NCI-H2107 treated with DMSO at 0.1 percent for 48 hours (cell line): ENCODE data around the gene APLP2.

Experiments used
- DNase-seq: peaks from one replicate; lab custom pipeline; 2025; ENCODE audit not compliant: unreplicated experiment; lab: John Stamatoyannopoulos, UW

Gene APLP2

DNA sequence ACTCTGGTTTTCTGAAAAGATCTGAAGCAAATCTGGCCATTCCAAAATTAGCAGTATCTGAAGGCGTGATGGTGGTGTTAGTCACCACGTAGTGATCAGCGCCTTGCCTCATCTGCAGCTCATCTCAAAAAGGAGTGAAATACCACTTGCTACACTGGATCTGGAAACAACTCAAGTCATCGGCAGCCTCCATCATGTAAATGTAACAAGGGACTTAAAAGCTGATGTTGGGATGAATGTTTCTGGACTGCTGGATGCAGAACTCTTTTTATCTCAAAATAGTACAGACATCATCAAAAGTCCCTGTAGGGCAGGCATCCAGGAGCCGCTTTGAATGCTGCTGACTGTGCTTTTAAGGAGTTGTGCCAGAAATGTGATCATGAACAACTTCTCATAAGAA lies 14.1 kb upstream of the APLP2 start:
- DNase-seq = no peak

DNA sequence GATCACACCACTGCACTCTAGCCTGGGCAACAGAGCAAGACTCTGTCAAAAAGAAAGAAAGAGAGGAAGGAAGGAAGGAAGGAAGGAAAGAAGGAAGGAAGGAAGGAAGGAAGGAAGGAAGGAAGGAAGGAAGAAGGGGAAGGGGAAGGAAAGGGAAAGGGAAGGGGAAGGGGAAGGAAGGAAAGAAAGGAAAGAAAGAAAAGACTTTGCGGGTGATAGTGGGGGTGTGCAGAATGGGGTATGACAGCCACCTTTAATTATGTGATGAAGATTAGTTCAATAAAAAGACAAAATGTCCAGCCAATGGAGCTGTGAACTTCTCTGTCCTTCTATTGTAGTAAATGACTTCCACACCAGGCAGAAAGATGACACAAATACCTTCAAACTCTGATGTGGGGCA lies 8.7 kb upstream of the APLP2 start:
- no peak for DNase-seq

- DNase-seq = no peak
These were observed 7.7 kb upstream of the APLP2 start for GRCh38 chr11:130062026-130062425.

GRCh38 chr11:130063451-130063850 lies 6.2 kb upstream of the APLP2 start:
- no peak for DNase-seq

GRCh38 chr11:130064596-130064995 lies 5.1 kb upstream of the APLP2 start:
- no peak for DNase-seq

GRCh38 chr11:130066338-130066737 lies 3.4 kb upstream of the APLP2 start:
- DNase-seq = no peak

DNA sequence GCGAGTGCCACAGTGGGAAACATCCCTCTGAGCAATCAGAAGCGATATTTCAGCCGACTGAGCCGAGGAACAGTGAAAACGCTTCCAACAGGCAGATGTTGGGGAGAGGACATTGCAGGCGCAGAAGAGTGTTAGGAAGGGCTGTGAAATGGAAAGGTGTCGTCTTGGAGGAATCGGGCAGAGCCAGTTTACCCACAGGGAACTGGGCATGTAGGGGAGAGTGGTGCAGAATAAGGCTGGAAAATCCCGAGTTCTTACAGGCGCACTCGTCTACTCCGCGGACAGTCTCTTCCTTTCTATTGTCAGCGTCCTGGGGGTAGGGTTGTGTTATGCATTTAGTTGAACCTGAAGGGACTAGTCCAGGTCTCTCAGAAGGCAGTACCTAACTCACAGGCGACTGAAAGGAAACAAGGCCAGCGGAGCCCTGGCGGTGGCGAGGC lies 1.1 kb upstream of the APLP2 start:
- no peak for DNase-seq

DNA sequence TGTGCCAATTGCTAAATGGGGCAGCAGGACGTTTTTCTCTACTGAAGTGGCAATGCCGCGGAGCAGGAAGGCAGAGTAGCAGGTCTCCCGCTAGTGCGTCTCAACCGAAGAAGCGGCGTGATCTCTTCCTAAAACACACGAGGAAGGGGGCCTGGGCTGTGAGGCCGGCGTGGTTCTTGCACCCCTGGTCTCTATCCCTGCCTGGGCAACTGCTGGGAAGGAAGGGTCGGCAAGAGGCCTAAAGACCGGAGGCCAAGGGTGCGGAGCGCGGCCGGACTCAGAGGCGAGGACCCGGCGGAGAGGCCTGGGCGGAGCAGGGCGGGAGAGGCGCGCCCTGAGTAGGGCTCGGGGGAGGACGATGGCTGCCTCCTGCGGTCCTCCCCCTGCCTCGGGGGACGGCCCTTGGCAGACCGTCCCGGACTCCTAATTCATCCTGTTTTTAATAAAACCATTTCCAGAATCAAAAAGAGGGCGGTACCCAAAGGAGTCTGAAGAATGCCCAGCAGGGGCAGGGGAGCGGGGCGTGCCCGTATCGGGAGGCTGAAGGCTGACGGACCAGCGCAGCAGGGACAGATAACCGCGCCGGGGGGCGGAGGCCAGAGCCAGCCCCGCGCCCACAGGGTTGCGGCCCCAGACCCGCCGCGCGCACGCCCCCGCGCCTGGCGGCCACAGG lies 572 bp upstream of the APLP2 start:
- DNase-seq = peak; percentile 63

DNA sequence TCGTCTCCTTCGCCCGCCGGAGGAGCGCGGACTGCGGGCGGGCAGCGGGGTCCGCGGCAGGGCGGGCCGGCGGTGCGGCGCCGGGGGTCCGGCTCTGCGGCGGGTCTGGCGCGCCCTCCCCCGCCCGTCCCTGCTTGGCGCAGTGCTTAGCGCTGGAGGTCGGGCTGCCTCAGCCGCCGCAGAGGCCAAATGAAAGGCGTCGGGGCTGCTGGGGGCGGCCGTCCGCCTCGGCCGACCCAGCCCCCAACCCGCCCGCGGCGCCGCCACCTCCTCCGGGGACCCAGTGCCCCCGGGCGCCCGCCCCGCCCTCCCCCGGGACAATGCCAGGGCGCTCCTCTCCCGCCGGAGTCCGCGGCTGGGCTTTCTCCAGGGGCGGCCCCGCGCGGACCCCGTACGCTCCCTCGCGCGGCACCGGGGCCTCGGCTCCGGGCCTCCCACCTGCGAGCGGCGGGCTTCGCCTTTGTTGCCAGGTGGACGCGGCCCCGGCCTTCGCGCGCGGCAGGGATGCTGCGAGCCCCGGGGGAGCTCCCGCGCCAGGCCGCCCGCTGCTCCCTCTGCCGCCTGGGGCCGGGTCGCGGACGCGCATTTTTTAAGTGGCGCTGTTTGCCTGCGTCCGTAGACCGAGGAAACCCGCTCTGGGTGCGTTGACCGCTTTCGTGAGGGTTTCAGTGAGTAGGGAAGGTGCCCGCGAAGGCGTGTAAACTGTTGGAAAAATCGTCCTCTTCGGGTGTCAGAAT lies 583 bp downstream of the APLP2 start:
- DNase-seq = no peak

- DNase-seq = no peak
These were observed 1.1 kb downstream of the APLP2 start for GRCh38 chr11:130070846-130071200.

GRCh38 chr11:130071211-130071712 lies 1.6 kb downstream of the APLP2 start:
- DNase-seq = peak; percentile 35

DNA sequence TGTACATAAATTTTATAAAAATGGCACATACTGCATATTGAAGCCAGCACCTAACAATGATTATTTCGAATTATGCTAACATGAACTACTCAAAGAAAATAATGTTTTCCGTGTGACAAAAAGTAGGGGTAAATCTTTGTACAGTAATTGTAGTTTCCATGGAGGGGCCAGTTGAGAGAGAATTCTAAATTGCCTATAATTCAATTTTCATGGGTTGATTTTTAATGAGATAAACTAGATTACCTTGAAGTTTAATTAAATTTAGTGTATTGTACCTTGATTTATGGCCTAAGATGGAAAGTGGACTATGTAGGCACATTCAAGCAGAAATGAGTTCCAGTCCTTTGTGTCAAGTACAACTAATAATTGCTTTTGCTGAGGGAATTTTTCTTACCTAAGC lies 5.0 kb downstream of the APLP2 start:
- DNase-seq = no peak

- no peak for DNase-seq
These were observed 7.2 kb downstream of the APLP2 start for GRCh38 chr11:130076778-130077481.

GRCh38 chr11:130077671-130078070 lies 8.0 kb downstream of the APLP2 start:
- DNase-seq = no peak

GRCh38 chr11:130078080-130078479 lies 8.4 kb downstream of the APLP2 start:
- no peak for DNase-seq

GRCh38 chr11:130085671-130086290 lies 16.1 kb downstream of the APLP2 start:
- no peak for DNase-seq

DNA sequence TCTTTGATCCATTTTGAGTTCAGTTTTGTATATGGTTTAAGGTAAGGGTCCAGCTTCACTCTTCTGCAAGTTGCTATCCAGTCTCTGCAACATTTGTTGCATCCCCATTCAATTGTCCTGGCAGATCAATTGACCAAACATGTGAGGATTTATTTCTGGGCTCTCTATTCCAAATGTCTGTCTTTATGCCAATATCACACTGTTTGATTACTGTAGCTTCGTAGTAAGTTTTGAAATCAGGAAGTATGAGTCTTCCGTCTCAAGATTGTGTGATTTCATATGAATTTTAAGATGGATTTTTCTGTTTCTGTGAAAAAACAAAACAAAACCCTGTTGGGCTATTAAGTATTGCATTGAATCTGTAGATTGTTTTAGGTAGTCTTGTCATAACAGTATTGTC lies 17.0 kb downstream of the APLP2 start:
- no peak for DNase-seq

GRCh38 chr11:130087294-130087926 lies 17.7 kb downstream of the APLP2 start:
- no peak for DNase-seq

GRCh38 chr11:130088217-130088616 lies 18.5 kb downstream of the APLP2 start:
- no peak for DNase-seq

GRCh38 chr11:130088919-130089673 lies 19.4 kb downstream of the APLP2 start:
- DNase-seq = no peak
